HG03442 (cell line): ENCODE measurements around the gene TBCK.

Experiments
- ATAC-seq: cut with Tn5 transposase; IDR thresholded peaks from one replicate; pipeline ENCODE4 v1.9.1; 2021; ENCODE audit warnings: mild to moderate bottlenecking, moderate library complexity; ENCODE audit not compliant: unreplicated experiment

Gene TBCK

DNA sequence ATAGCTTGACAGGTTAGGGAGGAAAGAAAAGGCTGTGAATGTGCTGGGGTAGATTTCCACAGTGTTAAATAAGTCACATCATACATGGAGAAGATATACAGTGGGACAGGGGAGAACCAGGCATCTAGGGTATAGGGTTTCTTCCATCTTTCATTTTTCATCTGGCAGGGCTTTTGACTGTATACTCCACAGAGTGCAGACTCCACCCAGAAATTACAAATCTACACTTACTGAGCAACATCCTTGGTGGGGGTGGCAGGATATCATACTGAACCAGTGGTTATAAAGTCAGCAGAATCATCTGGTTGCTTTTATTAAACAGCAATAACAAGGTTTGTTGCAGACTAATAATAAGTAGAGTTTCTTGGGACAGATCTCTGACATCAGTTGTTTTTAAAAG lies 266.5 kb downstream of the TBCK start:
- ATAC-seq: no peak

DNA sequence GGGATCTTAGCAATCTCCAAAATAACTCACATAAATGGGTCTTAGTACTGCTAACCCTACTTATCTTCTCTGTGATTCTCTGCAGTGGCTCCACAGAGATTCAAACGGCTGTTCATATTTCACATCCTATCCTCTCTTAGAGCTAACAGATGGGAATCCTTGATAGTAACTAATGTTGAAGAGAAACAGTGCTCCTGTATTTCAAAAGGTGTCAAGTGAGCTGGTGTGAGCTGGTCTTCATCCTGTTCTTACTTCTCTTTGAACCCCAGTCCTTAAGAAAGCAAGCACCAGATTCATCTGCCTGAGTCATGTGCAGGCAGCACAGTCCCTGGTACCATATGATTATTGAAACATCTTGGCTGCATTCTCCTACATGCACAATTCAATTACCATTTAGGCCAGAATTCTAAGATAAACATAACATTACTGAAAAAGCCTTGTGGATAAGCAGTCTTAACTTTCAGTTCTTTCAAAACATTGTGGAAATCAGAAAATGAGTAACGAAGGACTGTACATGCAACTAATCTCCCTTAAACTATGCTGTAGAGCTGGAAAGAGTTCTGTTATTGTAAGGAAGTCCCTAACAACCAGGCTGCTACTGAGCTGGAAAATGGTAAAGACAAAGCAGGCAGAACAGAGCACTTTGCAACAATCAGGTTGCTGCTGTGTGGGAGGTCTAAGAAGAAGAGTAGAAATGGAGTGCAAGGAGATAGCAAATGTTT lies 267.6 kb downstream of the TBCK start:
- ATAC-seq: no peak

DNA sequence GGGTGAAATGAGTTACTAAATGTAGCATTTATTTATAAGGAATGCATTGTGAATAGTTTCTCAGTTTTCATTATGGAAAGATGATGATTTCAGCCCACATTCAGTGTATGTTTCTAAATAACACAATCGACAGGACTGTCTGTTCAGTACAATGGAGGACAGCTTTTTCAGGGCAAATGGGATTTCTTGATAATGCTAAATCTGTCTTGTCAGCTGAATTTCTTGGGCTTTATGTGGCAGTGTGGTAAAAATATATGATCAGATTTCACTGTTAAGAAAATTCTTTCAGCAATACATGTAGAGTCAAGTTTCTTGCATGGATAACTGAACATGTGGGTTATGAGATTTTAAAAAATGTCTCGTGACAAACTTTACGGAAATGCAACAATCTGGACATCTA lies 269.9 kb downstream of the TBCK start:
- no peak for ATAC-seq

DNA sequence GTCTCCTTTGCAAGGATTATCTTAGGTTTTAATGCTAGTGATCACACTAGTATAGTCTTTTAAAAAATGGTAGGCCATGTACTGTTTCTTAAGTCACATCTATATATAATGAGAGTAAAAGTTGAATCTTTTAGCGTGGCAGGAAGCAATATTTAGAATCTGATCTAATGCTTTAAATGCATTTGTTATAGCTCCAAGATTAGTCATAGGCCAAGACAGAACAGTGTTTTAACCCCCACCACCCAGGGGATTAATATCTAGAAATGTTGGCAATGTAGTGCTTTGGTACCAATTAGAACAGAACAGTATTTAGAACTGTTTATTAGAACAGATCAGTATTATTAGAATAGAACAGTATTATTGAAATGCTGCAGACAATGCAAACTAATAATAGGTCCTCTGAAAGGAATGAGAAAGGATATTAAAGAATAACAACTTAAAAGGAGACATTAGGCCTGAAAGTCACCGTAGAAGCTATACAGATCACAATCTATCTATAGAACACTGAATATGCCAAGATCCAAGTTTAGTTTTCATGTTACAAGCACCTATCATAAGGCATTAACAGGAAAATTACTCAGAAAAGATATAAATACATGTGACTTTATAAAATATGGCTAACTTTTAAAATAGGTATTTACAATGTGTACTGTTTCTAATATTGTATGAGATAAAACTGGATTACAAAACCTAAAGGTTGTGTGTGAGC lies 274.6 kb downstream of the TBCK start:
- no peak for ATAC-seq

DNA sequence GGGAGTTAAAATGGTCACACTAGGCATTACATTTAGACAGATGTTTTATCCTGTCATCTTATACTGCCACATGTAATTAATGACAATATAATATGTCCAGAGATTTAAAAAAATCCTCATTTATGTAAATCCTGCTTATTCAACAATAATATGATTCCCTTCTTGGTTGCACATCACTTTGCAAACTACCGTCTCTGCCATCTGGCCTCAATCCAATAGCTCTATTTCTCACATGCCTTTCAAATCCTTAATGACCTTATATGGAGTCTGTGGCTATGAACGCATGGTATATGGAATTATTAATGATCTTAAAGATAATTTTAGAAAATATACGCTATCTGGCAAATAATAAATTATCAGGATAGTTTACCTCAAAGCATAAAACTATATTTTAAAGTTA lies 276.2 kb downstream of the TBCK start:
- ATAC-seq: no peak

DNA sequence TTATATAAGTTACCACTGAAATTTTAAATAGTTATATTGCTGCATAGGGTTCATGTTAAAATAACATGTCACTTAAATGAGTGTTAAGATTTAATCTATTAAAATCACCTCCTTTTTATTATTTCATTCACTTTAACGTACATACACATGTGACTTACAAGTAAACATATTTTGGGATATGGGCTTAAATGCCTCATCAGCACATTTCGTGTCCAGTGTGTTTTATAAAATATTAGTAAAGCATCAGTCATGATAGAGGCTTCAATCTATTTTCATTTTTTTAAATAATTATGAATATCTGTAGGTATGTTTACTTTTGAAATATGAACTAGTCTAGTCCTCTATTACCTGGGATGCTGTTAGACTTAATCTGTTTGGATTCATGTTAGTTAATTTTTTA lies 277.1 kb downstream of the TBCK start:
- ATAC-seq: no peak

DNA sequence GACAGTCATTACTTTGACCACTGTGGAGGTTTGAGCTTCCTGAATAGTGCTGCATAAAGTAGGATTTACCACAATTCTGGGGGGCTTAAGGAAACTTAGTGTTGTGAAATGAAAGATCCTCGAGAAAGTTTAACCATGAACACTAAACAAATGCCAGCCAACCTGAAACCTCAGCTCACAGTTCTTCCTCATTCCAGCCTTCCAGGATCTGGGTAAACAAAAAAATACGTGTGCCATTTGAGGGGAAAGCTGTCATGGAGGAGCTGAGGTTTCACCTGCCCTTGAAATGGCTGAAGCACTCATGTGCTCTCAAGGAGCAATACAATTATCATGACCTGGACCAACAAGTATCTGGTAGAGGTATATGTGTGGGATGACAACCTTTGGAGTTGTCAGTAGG lies 278.0 kb downstream of the TBCK start:
- ATAC-seq: no peak

DNA sequence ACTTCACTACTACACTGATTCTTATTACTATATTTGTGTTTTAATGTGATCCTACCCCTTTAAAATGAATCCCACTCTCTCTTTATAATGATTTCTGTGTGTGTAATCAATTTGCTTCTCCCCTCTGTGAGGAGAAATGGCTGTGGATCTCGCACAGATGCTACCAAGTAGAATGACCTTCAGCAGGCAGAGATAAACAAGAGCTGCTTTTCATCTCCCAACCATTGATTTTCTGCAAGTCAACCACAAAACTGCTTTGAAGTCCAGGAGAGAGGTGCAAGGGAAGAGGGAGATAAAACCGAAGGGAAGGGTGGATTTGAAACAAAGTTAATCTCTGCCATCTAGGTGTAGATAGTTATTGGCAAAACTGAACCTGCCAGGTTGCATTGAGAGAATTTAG lies 279.2 kb downstream of the TBCK start:
- ATAC-seq: no peak

DNA sequence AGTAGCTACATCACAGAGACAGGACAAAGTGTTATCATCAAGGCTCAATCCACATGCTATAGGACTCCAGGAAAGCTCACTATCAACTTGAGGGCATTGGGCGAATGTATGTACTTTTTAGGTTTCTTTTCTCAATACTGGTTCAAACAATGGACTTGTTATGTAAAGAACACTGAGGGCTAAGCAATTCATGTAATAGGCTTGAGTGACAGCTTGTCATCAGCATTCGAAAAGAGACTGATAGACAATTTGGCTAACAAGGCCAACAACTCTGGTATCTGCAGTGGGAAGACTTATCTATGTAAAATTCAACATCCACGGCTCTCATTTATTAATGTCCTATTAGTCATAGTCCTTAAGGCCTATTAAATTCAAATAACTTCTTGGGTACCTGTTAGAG lies 279.7 kb downstream of the TBCK start:
- ATAC-seq: no peak

DNA sequence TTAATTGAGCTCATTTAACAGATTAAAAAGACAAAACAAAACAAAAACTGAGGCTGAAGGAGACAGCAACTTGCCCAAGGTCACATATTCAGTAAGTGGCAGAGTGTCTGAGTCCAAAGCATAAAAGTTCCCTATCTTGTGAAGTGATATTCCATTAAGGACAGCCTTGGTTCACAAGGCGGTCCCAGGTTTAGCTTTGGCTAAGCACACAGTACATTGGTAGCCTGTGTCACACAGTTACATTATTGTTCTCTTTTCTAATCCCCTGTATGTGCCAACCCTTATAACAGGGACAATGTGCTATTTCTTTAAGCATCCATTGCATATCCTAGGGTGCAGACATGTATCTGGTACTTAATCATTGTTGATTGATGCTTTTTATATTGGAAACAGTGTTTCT lies 280.8 kb downstream of the TBCK start:
- no peak for ATAC-seq

DNA sequence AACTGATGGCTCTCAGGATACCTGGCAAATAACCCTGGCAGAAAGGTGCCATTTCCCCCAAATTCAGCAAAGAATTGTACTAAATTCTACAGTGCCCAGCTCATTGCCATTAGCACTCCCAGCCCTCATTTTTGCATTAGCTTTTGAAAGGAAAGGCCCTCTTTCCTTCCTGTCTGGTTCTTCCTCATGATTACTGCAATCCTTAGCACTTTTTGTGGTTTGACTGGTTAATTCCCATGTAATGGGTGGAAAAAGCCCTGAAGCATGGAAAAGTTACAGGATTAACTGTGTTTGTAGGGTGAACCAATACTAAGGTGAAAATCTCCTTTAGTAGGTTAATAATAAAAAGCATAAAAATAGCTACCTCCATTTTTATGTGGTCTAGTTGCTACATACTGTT lies 281.3 kb downstream of the TBCK start:
- ATAC-seq: no peak

DNA sequence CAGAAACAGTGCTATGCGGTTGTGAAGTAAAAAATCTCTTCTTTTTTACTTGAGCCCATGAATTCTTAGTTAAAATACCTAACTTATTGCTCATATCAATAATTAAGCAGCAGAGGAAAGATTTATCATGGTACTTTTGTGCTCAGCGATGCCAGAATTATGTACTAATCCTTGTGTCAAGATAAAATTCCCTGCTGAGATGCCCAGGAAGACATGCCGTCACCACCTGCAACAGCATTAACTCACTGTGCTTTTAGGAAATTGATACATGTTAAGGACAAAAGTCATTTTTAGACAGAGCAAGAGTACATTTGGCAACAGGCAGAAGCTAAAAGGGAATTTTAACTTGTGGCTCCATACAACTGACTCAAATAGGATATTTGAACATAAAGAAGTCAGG lies 281.8 kb downstream of the TBCK start:
- ATAC-seq: no peak

DNA sequence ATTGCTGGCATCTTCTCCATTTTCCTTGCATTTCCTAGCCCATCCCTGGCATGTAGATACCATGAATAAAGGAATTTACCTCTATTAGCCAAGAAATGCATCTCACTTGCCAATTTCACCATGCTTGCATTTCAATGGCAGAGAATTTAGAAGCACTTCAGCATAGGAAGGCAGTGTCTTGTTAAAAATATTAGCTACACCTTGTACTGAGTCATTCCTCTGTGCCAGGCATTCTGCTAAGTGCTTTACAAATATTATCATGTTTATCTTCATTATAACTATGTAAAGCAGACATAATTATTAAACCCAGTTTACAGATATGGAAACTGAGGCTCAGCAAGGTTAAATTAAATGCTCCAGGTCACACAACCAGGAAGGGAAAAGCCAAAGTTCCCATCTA lies 282.5 kb downstream of the TBCK start:
- ATAC-seq: no peak

DNA sequence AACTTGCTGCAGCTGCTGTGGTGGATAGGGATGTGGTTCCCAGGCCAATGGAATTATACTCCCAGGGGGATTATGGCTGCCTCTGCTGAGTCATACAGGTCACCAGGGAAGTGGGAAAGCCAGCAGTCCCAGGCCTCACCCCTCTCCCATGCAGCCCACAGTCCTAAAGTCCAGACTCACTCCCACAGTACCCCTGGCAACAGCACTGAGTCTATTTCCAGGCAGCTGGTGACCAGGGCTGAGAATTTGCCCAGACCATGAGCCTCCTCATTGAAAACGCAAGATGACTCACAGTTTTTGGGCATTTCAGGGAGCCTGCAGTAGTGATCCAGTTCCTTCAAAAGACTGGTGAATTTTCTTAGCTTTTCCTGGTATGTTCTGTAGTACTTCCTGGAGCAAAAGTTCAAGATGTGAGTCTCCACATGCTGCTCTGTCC lies 283.1 kb downstream of the TBCK start:
- ATAC-seq: no peak

DNA sequence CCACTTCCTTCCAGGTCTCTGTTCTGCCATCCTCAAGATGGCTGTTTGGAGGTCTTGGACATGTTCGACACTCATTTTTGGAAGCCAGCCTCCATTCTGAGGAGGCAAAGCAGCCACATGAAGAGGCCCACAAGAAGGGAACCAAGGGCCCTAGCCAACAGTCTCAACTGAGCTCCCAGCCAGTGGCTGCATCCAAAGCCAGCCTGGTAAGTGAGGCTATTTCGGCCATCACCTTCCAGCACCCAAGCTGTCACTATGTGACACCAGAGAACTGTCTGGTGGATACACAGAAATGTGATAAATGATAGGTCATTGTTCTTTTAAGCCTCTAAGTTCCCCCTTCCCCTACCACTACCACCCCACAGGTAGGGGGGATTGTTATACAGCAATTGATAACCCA lies 293.6 kb downstream of the TBCK start:
- no peak for ATAC-seq

DNA sequence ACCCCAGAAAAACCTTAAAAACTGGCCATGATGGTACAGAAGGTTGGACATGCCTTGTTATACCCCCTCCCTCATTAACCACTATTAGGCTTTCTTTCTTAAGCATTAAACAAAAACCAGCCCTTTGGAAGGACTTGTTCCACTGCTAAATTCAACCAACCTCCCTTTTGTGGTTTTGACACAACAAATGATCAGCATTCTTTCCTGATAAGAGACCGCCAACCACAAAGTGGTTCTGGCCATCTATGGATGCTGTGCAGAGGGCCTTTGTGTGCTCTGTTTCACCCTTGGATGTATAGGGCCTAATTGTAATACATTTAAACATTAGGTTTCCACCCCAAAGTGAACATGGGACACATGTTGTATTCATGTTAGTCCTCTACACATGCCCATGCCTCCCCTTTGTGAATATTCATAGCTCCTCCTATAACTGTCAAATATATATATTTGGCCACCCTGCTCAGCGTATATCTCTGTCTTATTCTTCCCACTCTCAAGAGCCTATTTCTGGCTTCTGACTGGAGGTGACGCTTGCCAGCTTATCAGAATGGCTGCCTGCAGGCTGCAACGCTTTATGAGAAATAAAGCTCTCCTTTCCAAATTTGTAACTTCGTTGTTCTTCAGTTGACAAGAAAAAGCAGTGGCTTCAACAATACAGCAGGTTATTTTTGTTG lies 294.1 kb downstream of the TBCK start:
- ATAC-seq: no peak

DNA sequence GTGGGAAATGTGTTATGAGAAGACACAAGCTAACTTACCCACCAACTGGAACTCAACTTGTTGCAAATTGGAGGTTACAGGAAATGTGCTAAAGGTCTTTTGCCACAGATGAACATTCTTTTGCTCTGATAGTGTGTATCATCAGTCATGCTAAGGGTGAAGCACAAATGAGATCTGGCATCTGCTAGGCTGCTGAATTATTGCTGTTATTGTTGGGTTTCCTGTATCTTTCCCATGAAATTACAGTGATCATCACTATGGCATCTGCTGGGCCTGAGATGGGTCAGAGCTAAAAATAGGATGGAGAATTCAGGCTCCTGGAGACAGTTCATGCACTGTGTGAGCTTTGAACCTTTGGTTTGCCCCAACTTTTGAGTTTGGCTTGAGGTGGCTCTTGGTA lies 296.2 kb downstream of the TBCK start:
- ATAC-seq: no peak

DNA sequence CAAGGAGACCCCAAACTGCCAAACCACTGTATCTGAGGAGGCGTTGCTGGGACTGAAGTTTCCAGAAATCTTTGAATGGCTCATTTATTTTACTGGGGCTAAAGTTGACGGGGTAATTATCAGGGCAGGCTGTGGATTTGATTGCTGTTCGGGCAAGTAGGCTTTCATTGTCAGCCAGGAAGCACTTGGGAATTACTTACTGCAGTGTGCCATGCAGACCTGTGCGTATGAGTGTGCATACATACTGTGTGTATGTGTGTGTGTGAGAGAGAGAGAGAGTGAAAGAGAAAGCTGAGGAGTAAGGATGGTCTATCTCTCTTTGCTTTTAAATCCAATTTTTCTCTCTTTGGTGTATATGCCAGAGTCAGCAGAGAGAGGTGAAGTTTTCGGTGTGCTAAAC lies 298.0 kb downstream of the TBCK start:
- no peak for ATAC-seq

DNA sequence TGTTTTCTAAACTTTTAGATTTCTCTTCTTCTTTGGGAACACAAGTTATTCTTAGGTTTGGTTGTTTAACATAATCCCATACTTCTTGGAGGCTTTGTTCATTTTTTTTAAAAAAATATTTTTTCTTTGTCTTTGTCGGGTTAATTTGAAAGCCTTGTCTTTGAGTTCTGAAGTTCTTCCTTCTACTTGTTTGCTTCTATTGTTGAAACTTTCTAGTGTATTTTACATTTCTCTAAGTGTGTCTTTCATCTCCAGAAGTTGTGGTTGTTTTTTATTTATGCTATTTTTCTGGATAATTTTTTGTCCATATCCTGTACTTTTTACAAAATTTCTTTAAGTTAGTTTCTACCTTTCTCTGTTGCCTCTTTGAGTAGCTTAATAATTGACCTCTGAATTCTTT lies 304.6 kb downstream of the TBCK start:
- ATAC-seq: no peak

DNA sequence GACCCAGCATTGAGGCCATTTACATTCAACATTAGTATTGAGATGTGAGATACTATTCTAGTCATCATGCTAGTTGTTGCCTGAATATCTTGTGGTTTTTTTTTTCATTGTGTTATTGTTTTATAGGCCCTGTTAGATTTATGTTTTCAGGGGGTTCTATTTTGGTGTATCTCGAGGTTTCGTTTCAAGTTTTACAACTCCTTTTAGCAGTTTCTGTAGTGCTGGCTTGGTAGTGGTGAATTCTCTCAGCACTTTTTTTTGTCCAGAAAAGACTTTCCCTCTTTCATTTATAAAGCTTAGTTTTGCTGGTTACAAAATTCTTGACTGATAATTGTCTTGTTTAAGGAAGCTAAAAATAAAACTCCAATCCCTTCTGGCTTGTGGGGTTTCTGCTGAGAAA lies 305.2 kb downstream of the TBCK start:
- ATAC-seq: no peak

DNA sequence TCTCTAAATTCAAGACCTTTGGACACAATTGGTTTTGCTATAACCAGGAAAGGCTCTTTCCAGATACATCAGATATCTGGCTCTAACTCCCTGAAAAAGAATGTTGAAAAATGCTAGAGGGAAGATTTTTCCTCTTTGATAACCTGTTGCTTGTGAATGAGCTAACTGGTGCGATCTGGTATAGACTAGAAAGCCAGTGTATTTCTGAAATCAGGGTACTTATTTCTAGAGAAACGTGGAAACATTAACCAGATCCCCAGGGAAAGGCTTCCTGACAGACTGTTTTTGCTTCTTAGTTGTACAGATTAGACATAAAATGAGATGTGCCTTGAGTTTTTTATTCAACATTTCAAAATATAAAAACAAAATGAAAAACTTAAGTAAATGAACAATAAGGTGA lies 313.0 kb downstream of the TBCK start:
- no peak for ATAC-seq
